NCI-H2107 (cell line): Measurements from ENCODE around the gene CNGA2.
"Not testable (repeated sequence)": the region's sequence is repeated elsewhere in the genome, so short reads cannot be mapped to it uniquely, and the experiment has no call there.

ENCODE experiments used
- DNase-seq: peaks from one replicate; lab custom pipeline; 2025; lab: John Stamatoyannopoulos, UW

The CNGA2 gene

DNA sequence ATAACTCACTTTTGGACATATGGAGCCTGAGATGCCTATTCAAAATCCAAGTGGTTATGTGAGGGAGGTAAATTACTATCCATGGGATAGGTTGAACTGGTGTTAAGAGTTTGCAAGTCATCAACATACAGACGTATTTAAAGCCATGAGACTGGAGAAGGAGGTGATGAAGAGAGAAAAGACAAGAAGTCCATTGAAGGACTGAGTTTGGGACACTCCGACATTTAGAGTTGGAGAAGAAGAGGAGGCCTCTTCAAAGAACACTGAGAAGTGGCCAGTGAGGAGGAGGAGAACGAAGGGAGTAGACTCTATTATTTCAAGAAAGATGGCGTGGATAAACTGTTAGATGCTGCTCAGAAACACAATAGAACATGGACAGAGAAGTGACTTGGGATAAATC lies at the start of gene CNGA2:
Gene CNGA2, plus strand, starts transcription at position 301 of the 400 bp plus-strand sequence. CDS start 3,738 bp downstream, outside the sequence.
- DNase-seq = no peak

DNA sequence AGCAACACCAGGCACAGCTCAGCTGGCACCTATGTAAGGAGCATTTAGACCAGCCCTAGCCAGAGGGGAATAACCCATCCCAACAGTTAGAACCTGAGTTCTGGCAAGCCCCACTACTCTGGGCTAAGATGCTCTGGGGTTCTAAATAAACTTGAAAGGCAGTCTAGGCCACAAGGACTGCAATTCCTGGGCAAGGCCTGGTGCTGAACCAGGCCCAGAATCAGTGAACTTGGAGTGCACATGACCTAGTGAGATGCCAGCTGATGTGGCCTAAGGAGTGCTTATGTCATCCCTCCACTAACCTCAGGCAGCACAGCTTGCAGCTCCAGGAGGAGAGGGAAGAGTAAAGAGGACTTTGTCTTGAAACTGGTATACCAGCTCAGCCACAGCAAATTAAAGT lies 46.9 kb upstream of the CNGA2 start:
- DNase-seq = no peak

DNA sequence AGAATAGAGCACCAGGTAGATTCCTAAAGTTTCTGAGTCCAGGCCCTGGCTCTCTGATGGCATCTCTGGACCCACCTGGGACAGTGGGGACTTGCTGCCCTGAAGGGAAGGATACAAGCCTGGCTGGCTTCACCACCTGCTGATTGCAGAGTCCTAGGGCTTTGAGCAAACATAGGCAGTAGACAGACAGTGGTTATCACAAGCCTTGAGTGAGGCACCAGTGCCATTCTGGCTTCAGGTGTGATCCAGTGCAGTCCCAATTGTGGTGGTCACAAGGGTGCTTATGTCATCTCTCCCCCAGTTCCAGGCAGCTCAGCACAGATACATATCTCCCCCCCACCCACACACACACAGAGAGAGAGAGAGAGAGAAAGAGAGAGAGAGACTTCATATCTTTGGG lies 45.9 kb upstream of the CNGA2 start:
- DNase-seq = no peak

DNA sequence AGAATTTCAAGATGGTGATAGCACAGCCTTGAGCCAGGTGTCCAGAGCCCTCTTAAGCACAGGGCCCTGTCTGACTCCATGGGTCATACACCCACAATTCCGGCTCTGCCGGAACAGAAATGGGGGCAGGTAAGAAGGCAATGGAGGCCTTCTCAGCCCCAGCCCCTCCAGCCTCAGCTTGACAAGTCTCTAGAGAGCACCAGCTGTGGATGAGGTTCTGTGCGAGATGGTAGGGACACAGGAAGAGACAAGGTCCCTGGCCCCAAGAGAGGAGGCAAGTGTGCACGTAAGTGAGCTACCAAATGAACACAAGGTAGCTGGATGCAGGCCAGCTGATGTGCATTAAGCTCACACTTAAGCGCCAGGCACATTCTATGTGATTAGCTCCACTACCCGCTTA lies 41.7 kb upstream of the CNGA2 start:
- DNase-seq = no peak

DNA sequence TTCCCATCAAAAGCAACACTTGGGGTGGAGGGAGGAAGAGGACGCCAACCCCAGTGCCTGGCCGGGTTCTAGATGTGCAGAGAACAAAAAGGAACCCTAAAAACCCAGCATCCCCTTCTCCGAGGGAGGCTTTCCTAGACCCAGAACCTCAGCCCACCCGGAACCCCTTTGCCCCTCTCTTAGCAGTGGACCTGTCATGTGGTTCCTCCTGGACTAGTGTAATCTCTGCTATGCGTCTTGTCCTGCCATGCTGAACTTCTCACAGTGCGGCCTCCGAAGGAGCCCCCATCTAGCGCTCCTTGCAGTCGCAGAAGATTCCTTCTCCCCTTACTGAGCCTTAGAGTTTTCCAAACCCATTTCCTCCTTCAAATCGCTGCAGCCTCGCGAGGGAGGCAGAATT lies 40.4 kb upstream of the CNGA2 start:
- DNase-seq = no peak

DNA sequence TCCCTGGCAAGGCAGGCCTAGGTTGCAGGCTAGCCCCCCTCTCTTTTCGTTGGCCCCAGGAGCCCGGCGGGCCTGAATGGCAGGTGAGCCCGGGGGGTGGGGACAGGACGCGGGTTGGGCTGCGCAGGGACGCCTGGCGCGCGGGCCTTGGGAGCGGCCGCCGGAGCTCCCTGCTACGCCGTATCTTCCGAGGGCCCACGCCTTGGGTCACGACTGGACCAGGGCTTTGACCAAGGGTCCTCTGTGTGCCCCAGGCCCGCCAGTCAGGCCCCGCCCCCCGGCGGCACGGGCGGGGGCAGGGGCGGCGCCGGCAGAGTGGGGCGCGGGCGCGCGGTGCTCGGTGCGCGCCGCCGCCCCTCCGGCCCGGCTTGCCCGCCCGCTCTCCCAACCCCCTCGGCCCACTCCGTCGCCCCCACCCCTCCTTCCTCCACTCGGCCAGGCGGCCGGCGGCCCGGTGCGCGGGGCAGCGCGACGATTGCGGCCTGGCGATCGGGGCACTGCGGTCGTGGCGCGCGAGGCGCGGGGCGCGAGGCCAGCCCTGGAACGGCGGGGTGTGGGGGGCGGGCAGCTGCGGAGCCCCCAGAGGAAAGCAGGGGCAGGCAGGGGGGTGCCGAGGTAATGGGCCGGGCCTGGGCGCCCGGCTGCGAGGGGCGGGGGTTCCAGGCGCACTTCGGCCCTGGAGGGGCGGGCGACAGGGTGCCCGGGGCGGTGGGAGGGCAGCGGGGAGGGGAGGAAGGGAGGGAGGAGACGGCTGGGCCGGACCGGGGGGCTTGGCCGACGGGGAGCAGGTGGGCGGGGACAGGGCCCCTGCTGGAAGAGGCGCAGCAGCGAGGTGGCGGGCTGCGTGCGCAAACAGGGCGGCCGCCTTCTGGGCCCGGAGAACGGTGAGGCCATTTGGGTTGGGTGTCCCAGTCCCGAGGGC lies 39.6 kb upstream of the CNGA2 start, which contains the start of gene PRRG3:
Gene PRRG3, plus strand, starts transcription at position 798 of the 922 bp plus-strand sequence. CDS start 3,357 bp downstream, outside the sequence.
- no peak for DNase-seq

DNA sequence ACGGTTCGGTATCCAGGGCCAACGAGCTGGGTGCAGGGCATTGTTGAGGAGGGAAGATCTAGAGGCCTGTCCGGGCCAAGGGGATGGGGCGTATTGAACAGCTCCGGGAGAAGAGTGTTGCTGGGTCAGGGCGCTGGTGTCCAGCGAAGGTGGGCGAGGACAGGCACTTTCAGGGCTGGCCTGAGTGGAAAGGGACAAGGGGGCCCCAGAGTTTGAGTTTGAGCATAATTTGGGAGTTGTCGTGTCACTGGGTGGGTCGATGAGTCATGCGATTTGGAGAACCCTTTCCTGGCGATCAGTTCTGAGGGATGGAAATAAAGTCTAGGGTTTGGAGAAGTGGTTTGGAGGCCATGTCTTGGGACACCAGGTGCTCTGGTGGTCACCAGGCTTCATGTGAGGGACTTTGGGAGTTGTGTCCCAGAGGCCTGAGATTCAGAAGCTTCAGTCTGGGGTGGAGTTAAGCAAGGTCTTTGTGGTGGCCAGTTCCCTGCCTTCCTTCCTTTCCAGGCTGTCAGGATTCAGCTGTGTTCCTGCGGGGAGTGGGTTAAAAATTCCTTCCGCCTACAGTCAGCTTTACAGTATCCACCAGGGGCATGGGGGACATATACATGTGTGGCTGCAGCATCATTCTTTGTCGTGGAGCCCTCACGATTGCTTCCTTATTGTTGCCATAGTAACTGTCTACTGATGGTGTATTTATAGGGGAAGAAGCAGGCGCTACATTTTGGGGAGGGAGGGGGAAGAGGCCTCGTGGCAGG lies 38.8 kb upstream of the CNGA2 start:
- no peak for DNase-seq

DNA sequence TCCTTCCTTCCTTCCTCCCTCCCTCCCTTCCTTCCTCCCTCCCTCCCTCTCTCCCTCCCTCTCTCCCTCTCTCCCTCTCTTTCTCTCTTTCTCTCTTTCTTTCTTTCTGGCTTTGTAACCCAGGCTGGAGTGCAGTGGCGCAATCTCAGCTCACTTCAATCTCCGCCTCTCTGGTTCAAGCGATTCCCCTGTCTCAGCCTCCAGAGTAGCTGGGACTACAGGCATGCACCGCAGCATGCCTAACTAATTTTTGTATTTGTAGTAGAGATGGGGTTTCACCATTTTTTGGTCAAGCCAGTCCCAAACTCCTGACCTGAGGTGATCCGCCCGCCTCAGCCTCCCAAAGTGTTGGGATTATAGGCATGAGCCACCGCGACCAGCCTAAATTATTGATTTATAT lies 37.5 kb upstream of the CNGA2 start:
- DNase-seq = not testable (repeated sequence)

DNA sequence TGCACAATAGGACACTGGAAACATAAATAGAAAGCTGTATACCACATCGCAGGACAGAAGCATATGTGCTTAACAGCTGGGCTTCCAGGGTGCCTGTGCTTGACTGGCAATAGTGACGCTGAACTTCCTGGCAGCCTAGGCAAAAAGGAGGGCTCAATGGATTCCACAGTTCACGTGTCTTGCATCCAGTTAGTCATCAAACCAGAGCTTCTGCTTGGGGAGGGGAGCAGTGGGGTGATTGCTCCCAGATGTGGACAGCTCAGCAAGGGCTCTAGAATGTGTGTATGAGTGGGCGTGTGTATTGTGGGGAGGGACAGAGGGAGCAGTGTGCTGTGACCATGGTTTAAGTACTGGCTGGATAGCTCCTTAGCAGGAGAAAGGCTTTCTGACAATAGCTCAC lies 37.0 kb upstream of the CNGA2 start:
- no peak for DNase-seq

DNA sequence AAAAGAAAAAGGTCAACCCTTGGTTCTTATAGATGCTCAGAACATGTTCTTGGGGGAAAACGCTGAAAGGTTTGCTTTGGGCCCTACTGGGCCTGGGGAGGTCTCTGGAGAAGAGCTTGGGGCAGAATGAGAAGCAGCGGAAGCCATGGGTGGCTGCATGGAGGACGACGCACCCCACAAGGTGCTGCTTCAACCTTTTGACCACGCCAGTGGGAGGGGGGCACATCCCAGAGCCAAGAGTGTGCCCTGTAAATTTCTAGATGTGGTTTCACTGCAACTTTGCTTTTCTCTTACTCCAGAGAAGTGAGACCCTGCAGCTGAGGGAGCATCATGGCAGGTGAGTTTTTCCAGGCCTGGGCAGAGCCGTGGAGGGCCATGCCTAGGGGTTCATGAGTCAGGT lies 36.1 kb upstream of the CNGA2 start:
- no peak for DNase-seq

DNA sequence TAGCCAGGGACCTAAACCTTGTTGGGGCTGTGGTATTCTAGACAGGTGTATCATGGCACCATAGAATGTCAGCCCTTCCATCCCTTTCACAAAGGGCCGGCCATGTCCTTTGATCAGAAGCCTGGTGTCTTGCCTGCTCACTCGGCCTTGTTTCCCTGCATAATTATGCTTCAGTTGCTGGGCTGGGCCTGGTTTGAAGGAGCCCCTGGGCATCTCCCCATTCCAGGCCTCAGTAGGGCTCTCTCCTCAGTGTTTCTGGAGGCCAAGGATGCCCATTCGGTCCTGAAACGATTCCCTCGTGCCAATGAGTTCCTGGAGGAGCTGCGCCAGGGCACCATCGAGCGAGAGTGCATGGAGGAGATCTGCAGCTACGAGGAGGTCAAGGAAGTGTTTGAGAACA lies 34.8 kb upstream of the CNGA2 start:
- DNase-seq = no peak

DNA sequence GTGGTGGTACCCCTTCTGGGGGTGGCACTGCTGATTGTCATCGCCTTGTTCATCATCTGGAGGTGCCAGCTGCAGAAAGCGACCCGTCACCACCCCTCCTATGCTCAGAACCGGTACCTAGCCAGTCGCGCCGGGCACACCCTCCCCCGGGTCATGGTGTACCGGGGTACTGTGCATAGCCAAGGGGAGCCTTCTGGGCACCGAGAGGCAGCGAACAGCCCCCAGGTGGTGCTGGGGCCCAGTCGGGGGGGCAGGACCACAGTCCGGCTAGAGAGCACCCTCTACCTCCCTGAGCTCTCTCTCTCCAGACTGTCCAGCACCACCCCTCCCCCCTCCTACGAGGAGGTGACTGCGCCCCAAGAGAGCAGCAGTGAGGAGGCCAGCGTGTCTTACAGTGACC lies 34.0 kb upstream of the CNGA2 start:
- no peak for DNase-seq

DNA sequence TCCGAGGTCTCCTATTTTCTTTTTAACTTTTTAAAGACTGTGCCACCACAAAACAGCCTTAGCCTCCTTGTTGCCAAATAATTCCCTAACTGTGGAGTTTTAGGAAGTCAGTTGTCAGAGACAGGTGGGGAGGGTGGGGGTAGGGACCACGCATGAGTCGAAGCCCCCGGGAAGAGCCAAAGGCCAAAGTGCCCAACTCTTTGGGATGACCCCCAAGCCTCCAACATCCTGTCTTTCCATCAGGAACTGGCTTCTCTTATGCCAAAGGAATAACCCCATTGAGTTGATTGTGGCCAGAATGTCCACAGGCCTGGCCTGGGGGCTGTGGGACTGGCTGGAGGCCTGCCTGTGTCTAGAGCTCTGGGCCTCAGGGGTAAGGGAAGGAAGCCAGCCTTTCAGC lies 33.5 kb upstream of the CNGA2 start:
- DNase-seq = no peak

DNA sequence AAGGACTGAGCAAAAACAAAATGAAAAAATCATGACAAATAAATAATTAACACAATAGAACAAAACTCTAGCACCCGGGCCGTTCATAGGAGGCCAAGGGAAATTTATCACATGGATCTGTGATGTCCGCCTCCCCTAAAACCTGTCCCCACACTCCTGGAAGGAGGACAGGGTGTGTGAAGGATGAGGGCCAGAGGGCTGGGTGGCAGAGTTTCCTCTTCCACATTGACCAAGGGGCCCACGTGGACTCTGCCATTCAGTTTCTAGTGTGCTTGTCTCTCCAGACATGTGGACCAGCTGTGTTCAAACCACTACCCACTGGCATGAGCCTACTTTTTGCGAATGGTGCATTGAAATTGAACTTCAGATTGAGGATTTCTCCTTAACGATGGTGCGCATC lies 33.0 kb upstream of the CNGA2 start:
- no peak for DNase-seq

DNA sequence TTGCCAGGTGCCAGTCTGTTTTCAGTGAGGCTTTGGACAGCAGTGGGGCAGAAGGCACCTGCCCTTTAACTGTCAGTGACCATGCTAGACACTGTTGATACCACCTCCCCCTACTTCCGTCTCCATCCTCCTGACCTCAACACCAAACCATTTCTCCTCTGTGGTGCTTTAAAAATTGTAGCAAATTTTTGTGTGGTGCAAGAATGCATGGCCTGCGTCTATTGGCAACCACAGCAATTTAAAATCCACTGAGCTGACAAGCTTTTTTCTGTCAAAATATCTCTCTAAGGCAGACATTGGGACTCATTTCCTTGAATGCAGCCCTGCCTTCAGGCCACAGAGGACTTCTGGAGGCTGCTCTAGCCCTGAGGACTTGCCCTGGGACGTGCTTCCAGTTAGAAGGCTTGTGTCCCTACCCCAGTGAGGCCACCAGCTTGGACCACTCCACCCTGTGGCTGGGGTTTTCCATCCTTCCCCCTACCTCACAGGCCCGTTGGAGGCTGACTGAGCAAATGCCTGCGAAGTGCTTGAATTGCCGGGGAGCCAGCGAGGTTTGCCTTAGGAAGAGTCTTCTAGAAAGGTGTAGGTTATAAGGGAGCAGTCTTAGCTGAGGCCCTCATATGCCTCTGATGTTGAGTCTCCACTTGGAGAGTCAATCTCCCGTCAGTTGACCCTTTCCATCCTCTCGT lies 32.4 kb upstream of the CNGA2 start:
- DNase-seq = no peak

DNA sequence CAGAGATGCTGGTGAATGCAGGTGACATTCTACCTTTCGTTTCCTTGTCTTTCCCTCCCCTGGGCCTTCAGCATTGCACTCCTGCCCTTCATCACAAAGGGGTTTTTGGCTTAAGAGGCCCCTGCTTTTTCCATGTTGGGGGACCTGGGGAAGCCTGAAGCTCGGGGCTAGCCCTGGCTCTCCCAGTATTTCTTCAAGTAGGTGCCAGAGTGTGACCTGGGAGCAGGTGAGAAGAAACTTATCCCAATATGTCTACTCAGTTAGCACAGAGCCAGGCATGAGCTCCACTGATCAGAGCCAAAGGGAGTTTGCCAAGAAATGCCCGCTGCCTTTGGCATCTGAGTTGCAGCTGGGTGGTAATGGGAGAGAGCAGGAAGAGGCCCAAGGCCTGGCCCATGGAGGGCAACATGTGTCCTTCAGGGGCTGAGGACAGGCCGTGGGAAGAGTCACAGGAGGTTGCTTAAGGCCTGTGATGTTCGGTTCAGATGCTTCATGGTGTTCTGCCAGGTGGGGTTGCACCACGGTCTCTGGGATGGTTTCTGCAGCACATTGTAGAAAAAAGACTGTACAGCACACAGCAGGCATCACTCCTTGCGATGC lies 31.7 kb upstream of the CNGA2 start:
- no peak for DNase-seq

DNA sequence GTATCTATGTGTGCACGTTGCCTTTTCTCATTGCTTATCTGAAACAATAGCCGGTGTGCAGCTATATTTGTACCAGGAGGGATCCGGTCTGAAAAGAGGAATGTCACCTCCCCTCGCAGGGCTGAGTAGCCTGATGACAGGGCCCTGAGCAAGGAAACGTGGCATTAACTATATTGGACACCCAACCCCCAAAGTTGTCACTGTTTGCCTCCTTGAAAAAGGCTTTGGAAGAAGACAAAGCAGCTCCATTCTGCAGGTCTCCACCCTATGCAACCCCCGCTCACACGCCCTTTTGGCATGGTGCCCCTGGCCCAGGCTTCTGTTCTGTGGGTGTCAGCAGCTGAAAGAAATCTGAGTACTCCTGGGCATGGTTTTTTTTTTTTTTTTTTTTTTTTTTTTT lies 31.1 kb upstream of the CNGA2 start:
- peak; percentile 60 for DNase-seq

DNA sequence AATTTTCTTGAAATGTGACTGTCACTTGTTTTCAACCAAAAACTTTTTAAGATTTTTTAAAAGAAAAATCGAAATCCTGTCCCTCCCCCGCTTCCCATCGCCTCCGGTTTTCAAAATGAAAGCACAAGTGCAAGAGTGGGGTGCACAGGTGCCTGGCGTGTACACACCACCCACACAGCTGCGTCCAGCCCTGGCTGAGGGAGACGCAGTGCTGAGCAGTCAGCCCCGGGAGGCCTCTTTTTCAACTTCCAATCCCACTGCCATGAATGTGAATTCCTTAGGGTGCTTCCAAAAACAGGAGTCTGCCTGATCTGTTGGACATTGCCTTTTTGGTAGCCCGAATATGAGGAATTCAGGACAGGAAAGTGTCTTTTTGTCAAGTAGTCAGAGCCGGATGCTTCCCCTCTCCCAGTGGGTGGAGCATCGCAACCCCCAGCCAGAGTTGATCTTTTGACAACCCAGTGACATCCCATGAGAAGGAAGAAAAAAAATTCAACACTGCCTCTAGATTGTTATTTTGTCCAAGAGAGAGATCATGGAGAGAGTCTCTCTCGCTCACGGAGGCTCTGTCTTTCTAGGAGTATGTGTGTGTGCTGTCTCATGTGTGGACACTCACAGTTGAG lies 30.4 kb upstream of the CNGA2 start:
- DNase-seq = no peak

DNA sequence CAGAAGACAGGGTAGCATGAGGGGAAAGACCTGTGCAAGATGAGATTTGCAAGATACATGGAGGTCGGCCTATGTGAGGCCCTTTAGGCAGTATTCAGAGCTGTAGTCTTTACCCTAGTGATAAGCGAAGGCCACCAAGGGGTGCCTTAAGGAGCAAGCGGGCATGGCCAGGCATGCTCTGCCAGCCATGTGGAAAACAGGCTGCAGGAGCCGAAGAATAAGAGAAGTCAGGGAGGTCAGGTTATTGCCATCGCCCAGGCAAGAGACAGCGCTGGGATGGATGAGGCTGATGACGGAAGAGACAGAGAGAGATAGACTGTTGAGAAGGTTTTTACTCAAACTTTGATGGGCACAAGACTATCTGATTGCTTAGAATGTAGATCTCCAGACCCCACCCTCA lies 25.7 kb upstream of the CNGA2 start:
- DNase-seq = no peak

DNA sequence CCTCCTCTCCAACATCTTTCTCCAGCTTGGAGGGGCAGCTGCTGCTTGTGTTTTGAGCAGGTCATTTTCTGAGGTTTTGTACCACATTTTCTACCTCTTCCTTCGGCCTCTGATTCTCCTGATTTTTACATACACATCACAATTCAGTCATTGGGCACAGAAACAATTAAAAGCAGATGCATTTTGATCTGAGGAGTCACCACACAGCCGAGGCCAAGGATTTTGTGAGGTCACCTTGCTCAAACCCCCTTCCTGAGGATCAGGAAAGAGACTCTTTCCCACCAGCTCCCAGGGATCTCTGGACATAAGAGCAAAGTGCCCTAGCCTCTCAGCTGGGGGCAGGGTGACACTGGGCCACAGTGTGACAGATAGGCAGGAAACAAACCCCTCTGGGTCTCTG lies 24.1 kb upstream of the CNGA2 start:
- no peak for DNase-seq

DNA sequence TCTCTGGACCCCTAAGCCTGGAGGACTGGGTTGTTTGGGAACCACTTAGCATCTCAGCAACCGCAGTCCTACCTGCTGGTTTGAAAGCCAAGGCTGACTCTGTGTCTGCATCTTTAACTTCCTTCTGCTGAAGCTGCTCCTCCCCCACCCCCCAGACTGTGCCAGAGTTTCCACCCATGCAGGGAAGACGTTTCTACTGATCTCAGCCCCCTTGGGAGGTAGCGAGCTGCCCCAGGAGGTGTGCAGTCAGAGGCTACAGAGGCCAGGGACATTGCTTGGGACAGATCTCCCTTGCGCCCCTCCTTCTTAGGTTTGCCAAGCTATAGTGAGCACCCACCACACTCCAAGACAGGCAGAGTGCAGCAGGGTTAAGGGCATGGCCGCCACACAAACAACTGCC lies 23.4 kb upstream of the CNGA2 start:
- no peak for DNase-seq

DNA sequence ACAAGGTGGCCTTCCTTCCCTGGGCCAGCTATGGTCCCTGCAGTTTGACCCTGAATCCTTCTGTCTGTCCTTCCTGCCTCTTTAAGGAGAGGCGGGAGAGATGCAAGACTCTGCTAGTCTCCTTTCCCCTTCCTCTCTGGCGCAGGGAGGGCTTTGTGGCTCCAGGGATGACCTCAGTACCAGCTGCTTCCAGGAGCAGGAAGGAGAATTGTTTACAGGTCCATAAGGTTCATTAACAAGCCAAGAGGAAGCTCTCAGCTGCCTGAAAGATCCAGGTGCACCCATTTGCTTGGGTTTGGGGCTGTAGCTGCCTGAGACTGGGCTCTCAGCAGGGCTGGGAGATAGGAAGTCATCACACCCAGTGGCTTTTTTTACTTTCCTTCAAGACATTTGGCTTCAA lies 22.8 kb upstream of the CNGA2 start:
- no peak for DNase-seq
